AG04449 (cell line): Measurements from ENCODE around the gene EXOC6B.

Experiments
- CTCF ChIA-PET: fragments of 350-600 bp; formaldehyde crosslinking; extraction: SDS; loops from one replicate; lab custom pipeline; 2021; ENCODE audit warnings: antibody characterized with exemption; lab: Yijun Ruan, JAX
- POLR2A ChIA-PET: fragments of 400-600, 350-600 bp; formaldehyde crosslinking; extraction: SDS; loops from one replicate; lab custom pipeline; 2020; ENCODE audit warnings: antibody characterized with exemption, inconsistent platforms; lab: Yijun Ruan, JAX
- DNase-seq: peaks from one replicate; pipeline ENCODE4 v3.0.0-alpha.2; 2010; ENCODE audit warnings: low read depth, low spot score
- H3K4me3 ChIP-seq: 2 replicates; pipeline ENCODE4 v1.5.1; 2011; ENCODE audit warnings: low read depth, mild to moderate bottlenecking, control low read depth, low read length
- TF ChIP-seq, protein P1 (sequence below): IDR thresholded peaks from one replicate; pipeline ENCODE4 v1.5.1; 2011; ENCODE audit warnings: mild to moderate bottlenecking, moderate library complexity, low read length, control low read depth, inconsistent platforms; ENCODE audit not compliant: insufficient read depth; ENCODE audit errors: missing control alignments

EXOC6B gene

DNA sequence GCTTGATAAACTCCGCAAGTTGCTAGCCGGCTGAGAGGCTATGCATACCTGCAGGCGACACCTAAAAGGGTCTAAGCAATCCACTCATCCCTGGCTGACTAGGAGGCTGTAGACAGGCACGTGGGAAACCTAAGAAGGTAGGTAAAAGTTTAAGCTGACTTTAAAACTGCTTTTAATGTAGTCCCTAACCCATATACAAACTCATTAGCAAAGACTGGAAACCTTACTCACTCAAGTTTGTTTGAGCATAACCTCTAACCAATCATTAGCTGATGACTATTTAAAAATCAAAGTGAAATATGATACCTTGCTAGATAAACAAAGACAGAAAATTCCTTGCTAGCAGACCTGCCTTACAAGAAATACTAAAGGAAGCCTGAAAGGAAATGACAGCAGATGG is 106.4 kb downstream of the EXOC6B start:
- POLR2A ChIA-PET, result no interaction called here
- TF ChIP-seq, protein P1, sequence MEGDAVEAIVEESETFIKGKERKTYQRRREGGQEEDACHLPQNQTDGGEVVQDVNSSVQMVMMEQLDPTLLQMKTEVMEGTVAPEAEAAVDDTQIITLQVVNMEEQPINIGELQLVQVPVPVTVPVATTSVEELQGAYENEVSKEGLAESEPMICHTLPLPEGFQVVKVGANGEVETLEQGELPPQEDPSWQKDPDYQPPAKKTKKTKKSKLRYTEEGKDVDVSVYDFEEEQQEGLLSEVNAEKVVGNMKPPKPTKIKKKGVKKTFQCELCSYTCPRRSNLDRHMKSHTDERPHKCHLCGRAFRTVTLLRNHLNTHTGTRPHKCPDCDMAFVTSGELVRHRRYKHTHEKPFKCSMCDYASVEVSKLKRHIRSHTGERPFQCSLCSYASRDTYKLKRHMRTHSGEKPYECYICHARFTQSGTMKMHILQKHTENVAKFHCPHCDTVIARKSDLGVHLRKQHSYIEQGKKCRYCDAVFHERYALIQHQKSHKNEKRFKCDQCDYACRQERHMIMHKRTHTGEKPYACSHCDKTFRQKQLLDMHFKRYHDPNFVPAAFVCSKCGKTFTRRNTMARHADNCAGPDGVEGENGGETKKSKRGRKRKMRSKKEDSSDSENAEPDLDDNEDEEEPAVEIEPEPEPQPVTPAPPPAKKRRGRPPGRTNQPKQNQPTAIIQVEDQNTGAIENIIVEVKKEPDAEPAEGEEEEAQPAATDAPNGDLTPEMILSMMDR, result no peak

DNA sequence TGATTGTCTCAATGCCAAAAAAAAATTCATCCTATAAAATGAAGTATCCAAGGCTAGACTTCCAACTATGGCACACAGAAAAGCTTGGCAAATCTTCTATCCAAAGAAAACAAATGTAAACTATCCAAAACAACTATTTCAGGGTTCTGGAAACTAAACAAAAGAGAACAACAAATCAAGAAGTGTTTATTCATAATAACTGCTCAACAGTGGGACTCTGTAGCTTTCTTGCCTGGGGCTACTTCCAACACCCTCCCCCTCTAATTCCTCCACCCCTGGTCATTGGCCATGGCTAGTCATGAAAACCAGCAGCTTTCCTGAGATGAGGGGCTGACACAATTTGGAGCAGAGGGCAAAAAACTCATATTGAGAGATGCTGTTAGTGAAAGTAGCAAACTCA is 107.0 kb downstream of the EXOC6B start:
- ChIA-PET POLR2A (no interaction called here), CTCF (interaction anchor here (0.5 kb wide), 1 partner anchor 517 kb away, joined by 3 read pairs; no protein-coding TSS in a partner anchor)
- TF ChIP-seq, protein P1, result no peak
- no peak overlapping the region for H3K4me3 ChIP-seq
- no peak for DNase-seq

More for the DNA sequence above, 106.4 kb downstream of the EXOC6B start:
- no peak overlapping the region for H3K4me3 ChIP-seq
- no peak for DNase-seq
- CTCF ChIA-PET, result interaction anchor here (0.5 kb wide), 1 partner anchor 518 kb away, joined by 3 read pairs; no protein-coding TSS in a partner anchor

DNA sequence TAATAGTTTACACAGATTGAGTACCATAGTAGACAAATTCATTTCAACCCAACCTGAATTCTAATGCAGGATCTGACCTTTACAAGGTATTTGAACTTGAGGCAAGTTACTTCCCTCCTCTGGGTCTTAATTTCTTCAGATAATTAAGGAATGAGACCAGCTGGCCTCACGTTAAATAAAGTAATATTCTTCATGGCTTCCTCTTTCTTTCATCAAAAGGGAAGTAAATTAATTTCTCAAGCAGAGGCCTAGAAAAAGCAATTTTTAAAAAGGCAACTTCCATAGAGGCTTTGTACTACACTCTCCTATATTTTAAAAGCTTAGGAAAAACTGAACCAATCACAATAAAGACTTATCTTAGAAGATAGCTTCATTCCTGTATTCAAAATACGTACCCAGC is 109.2 kb downstream of the EXOC6B start:
- TF ChIP-seq, protein P1, result no peak
- DNase-seq, result no peak
- ChIA-PET CTCF (no interaction called here), POLR2A (no interaction called here)
- H3K4me3 ChIP-seq, result no peak overlapping the region

DNA sequence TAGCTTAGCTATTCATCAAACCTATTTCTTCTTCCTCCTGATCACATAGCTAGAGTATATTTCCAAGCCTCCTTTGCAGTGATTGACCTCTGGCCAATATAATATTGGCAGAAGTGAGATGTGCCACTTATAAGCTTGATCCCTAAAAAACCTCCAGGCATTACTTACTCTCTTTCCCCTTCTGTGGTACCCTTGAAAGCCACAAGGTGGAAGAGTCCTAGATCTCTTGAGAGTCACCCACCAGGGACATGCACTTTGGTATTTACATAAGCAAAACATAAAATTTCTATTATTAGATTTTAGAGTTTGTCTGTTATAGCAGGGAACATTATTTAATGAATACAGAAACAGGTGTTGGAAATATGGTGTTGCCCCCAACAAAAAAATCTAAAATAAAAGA is 112.0 kb downstream of the EXOC6B start:
- POLR2A ChIA-PET, result no interaction called here
- no peak overlapping the region for H3K4me3 ChIP-seq
- TF ChIP-seq, protein P1, result no peak
- CTCF ChIA-PET, result interaction anchor here (0.6 to 1.2 kb wide), 2 partner anchors 11 to 148 kb away, joined by 3 read pairs; no protein-coding TSS in a partner anchor
- DNase-seq, result no peak

DNA sequence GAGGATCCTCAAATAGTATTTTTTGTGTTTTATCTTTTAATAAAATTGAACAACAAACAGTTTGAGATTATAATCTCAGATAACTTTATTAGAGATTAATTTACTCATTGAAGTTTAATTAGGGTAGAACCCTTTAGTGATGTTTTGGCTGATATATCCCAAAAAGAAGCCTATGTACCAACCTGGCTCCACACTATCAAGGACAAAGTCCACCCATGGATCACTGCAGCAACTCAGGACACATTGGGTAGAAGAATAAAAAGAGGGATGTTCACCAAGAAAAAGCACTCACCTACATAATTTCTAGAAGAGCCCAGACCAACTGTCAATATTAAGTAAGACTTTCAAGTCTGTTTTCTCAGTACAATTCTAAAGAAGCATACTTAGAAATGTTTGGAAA is 112.9 kb downstream of the EXOC6B start:
- CTCF ChIA-PET, result interaction anchor here (1.2 to 1.3 kb wide), 2 partner anchors 8 to 12 kb away, joined by 3 read pairs; no protein-coding TSS in a partner anchor
- POLR2A ChIA-PET, result no interaction called here
- DNase-seq, result no peak
- TF ChIP-seq, protein P1, result no peak
- no peak overlapping the region for H3K4me3 ChIP-seq

DNA sequence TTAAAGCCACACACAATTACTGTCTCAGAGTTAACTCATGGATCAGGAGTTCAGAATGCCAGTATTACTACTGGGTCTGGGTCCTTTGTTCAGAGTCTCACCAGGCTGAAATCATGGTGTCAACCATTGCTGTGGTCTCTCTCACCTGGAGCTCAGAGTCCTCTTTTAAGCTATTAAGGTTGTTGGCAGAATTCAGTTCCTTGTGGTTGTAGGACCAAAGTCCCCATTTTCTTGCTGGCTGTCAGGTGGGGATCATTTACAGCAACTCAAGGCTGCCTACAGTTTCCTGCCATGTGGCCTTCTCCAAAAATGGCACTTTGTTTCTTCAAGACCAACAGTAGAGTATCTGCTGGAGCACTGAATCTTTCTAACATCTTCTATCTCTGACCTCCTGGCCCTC is 113.5 kb downstream of the EXOC6B start:
- no peak overlapping the region for H3K4me3 ChIP-seq
- TF ChIP-seq, protein P1, result no peak
- ChIA-PET CTCF (interaction anchor here (1.3 kb wide), 1 partner anchor 9 kb away, joined by 3 read pairs; no protein-coding TSS in a partner anchor), POLR2A (no interaction called here)
- no peak for DNase-seq
